Activated gamma-delta T cell treated with anti-CD3 and anti-CD28 coated beads, Interleukin-2, amount 50 U/mL, for 16 hours (primary cell): ENCODE results near the gene UBE2E1.
"Not testable (repeated sequence)": the region's sequence is repeated elsewhere in the genome, so short reads cannot be mapped to it uniquely, and the experiment has no call there.

Source experiments
- DNase-seq: peaks from one replicate; pipeline ENCODE4 v3.0.0-alpha.2; 2020; ENCODE audit warnings: low read depth

UBE2E1 gene

DNA sequence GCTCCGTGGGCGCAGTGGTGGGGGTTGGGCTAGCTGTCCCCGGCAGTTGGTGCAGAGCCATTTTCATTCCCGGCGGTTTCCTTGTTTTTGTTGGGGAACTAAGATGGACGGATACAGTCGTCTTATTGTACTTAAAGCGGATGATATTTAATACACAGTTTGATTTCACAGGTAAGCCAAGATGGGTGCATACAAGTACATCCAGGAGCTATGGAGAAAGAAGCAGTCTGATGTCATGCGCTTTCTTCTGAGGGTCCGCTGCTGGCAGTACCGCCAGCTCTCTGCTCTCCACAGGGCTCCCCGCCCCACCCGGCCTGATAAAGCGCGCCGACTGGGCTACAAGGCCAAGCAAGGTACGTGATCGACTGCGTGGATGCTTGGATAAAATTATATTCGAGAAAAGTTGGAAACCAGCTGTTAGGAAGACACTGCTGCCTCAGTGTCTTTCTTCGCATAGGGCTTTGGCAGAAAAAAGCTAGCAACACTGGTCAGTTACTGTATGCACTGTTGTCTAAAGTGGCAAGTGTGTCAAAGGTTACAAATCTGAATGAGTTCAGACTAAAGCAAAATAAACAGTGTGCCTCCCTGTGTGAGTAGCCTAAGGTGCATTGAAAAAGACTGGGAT, 112.0 kb downstream of the UBE2E1 start:
- not testable (repeated sequence) for DNase-seq

DNA sequence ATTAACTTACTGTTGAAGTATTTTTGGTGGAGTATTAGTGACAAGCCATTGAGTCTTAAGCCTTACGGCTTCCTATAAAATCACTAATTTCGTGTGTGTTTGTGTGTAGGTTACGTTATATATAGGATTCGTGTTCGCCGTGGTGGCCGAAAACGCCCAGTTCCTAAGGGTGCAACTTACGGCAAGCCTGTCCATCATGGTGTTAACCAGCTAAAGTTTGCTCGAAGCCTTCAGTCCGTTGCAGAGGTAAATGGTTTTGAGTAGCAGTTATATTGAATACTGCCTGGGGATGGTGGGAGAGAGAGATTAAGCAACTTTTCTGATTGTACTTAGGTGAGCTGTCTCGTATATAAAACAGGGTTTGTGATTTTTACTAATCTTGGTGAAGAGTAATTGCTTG, 112.6 kb downstream of the UBE2E1 start:
- not testable (repeated sequence) for DNase-seq

DNA sequence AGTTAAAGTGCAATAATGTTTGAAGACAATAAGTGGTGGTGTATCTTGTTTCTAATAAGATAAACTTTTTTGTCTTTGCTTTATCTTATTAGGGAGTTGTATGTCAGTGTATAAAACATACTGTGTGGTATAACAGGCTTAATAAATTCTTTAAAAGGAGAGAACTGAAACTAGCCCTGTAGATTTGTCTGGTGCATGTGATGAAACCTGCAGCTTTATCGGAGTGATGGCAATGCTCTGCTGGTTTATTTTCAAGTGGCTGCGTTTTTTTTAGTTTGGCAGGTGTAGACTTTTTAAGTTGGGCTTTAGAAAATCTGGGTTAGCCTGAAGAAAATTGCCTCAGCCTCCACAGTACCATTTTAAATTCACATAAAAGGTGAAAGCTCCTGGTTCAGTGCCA, 113.9 kb downstream of the UBE2E1 start:
- DNase-seq = no peak

DNA sequence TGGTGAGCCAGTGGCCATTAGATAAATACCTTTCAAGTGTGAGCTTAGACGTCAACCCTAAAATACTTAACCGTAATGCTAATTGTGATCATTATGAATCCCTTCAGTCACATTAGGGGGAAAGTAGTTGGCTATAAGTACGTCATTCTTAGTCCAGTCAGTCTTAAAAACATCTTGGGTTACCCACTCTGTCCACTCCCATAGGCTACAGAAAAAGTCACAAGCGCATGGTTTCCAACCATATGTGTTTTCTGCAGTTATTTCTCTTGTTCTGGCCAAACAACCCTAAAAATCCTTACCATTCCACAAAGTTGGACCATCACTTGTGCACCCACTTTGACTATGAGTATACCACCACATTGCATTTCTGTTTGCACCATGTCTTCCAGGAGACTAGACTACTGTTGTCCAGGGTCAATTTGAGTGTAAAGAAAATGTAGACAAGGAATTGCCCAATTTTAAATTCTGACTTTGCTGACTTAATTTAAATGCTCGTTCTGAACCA, 114.4 kb downstream of the UBE2E1 start:
- DNase-seq = no peak

DNA sequence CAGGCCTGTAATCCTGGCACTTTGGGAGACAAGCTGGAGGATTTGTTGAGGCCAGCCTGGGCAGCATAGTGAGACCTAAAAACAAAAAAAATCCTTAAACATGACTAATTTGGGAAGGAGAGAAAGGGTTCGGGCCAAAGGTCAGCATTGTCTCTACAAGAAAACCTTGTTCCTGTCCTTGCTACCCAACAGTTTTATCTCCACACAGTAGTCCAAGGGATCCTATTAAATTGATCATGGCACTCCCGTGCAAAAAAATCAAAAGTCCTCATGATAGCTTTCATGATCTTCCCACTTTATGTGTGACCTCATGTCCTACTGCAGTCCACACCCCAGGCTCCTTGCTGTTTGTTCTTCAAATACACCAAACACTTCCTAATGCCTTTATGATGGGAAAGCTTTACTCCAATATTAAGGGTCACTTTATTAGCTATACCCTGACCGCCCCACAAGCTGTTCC, 115.3 kb downstream of the UBE2E1 start:
- no peak for DNase-seq

DNA sequence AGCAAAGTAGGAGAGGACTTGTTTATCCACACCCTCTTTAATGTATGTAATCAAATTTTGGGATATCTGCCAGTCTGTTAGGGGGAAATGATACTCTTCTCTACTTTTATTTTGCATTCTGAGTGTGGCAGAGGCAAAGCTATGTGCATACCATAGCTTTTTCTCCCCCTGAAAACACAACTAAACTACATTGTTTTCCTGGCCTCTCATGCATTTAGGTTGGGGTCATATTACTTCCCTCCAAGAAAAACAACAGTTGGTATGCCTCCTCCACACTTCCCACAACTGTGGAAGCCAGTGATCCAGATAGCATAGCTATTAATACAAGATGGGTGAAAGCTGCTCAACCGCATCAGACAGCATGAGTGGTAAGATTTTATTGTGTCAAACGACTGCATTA, 118.0 kb downstream of the UBE2E1 start:
- DNase-seq = no peak

DNA sequence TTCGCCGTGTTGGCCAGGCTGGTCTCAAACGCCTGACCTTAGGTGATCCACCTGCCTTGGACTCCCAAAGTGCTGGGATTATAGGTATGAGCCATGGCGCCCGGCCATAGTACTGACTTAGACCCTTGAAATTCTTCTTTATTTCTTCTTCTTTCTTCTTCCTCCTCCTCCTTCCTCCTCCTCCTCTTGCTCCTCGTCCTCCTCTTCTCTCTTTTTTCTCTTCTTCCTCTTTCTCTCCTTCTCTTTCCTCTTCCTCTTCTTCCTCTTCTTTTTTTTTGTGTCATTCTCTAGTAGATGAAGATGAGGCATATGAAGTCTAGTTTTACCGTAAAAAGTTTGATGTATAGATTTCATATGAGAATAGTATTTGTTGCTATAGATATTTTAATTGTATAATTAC, 120.5 kb downstream of the UBE2E1 start:
- no peak for DNase-seq

DNA sequence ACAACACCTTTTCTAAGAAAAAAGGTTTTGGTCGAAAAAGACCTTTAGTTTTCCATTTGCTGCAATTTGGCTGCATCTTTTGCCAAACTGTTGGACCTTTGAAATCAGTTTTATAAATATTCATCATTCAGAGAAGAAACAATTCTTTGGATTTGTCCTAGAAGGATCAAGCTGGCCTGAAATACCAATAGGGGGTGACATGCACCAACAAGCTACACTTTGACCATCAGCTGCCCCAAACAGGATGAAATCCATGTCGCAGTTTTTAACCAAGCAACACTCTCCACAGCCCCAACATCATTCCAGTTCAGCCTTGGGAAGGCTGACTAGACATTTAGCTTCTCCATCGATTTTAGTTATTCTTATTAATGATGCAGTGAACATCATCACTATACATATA, 121.0 kb downstream of the UBE2E1 start:
- no peak for DNase-seq

DNA sequence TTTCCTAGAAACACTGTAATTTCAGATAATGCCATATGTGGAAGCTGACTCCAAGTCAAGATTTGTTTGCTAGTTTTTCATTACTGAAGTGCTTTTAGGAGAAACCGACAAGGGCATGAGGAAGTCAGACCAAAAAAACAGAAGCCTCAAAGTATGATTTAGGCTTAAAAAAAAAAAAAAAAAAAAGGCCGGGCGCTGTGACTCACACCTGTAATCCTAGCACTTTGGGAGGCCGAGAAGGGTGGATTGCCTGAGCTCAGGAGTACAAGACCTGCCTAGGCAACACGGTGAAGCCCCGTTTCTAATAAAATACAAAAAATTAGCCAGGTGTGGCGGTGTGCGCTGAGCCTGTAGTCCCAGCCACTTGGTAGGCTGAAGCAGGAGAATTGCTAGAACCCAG, 122.8 kb downstream of the UBE2E1 start:
- no peak for DNase-seq

DNA sequence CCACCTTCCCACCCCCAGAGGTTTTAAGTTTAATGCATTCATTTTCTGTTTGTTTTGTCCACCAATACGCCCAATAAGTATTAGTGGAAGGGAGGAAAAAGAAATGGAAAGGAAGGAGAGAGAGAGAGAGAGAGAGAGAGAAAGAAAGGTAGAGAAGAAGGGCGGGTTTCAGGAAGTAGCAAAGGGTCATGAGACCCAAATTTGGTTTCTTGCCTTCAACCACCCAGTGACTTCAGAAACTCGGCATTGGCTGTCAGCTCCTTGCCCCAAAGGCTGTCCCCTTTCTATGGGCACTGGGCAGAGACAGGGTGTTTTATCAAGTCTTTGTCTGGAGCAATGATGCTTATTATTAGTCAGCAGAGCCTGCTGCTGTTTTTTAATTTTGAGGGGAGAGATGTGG, 125.8 kb downstream of the UBE2E1 start:
- no peak for DNase-seq

DNA sequence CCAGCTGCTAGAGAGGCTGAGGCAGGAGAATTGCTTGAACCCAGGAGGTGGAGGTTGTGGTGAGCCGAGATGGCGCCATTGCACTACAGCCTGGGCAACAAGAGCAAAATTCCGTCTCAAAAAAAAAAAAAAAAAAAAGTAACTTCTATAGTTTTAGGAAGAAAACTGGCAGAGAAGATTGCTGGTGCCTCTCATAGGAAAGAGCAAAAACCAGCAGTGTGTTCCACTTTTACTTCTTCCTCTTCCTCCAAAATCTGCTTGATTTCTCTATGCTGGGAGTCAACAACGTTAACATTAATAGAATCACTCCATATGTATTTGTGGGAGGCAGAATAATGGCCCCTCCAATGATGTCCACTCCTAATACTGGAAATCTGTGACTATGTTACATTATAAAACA, 126.8 kb downstream of the UBE2E1 start:
- DNase-seq = no peak

DNA sequence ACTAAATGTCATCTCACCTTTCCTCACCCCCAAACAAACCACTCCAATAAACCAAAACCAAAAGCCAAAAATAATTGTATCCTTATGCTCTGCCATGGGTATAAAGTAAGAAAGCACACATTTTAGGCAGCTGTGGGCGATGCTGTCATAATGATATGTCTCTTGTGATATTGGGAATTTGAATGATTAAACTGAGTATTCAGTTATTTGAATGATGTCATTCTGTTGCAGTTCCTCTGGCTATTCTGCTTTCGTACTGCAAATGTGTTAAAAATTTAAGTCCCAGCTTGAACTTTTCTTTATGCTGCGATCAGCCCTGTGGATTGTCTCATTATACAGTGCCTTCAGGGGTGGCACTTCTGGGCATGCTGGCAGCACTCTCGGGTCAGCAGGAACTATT, 128.5 kb downstream of the UBE2E1 start:
- DNase-seq = no peak

DNA sequence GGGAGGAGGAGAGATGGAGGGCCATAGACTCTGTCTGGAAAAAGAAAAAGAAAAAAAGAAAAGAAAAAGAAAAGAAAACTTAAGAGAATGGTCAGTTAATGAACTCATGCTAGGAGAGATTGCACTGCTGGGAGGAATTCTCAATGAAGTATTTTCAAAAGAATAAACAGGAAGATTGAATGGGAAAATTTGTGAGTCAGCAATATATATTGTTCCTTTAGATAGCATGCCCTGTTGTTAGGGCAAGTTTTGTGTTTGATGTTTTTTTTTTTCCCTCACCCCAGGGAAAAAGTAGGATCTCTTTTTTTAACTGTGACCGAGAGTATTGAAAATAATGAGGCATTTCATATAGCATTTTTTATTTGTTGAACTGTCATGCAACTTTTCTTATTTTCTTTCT, 131.5 kb downstream of the UBE2E1 start:
- DNase-seq = no peak

DNA sequence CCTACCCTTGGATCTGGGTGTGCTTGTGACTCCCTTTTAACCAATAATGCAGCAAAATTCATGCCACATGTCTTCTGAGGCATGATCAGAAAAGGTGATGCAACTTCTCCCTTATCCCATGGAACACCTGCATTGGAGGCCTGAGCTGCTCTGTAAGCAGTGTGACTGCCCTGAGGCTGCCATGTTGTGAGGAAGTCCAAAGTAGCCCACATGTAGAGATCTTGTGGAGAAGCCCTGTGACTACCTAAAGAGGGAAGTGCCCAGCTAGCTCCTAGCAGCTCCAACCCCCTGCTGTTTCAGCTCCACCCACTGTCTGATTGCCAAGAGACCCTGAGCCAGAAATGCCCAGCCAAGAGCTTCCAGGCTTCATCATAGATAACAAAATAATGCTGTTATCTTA, 132.9 kb downstream of the UBE2E1 start:
- no peak for DNase-seq

DNA sequence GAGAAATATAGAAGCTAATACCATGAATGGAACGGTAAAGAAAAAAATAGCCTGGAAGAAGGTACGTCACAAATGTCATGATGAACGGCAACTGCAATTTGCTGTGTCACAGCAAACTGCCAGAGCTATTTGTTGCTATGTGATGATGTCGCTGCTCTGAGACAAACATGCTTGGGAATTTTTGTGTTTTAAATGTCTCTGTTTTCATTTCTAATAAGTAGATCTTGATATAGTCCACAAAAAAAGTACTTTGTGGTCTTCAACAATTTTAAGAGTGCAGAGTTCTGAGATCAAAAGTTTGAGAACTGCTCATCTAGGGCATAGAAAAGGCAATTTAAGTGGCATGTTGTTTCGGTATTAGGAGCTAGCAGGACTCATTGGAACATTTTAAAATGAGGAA, 135.0 kb downstream of the UBE2E1 start:
- no peak for DNase-seq
